HepG2 (cell line): Measurements from ENCODE around the gene TMEM8B. TPM values are rescaled to one million over a fixed set of nuclear protein-coding genes. Genes with fewer than 3 reads are reported as not detected.
A peak's percentile ranks its signal among the peaks of the same experiment; 100 is the strongest.

Source experiments
- ARID3A ChIP-seq: IDR thresholded peaks from 2 replicates; pipeline ENCODE4 v1.6.1; 2012; ENCODE audit warnings: low read depth, low read length, improper control_type of control experiment
- ERF ChIP-seq: IDR thresholded peaks from 2 replicates; pipeline ENCODE4 v1.6.1; 2018; ENCODE audit warnings: missing biosample characterization, missing genetic modification reagents
- GATAD2A ChIP-seq: IDR thresholded peaks from 2 replicates; pipeline ENCODE4 v1.6.1; 2016
- NFATC3 ChIP-seq: sonication (generic); formaldehyde crosslinking; IDR thresholded peaks from 2 replicates; pipeline ENCODE4 v1.5.1; 2020; ENCODE audit warnings: mild to moderate bottlenecking, missing genetic modification reagents
- NR2F6 ChIP-seq, 2 experiments: IDR thresholded peaks; 2 replicates each; pipeline ENCODE4 v1.6.1; 2016; ENCODE audit warnings: antibody characterized with exemption in 1 of 2, mild to moderate bottlenecking in 1 of 2
- THAP7 ChIP-seq: sonication (generic); formaldehyde crosslinking; IDR thresholded peaks from 2 replicates; pipeline ENCODE4 v1.8.1; 2023; ENCODE audit warnings: mild to moderate bottlenecking, missing genetic modification reagents
- ZFP62 ChIP-seq: sonication (generic); formaldehyde crosslinking; IDR thresholded peaks from 2 replicates; pipeline ENCODE4 v1.4.0; 2020; ENCODE audit warnings: missing genetic modification reagents
- ZNF460 ChIP-seq: sonication (generic); formaldehyde crosslinking; IDR thresholded peaks from 2 replicates; pipeline ENCODE4 v1.5.1; 2020; ENCODE audit warnings: missing genetic modification reagents, mild to moderate bottlenecking, borderline replicate concordance
- polyA plus RNA-seq, 8 experiments: library from polyadenylated mRNA; depleted of rRNA in 3 of 8; stranded (reverse) in 7 of 8; unstranded in 1 of 8; fragments of >200 nt; fragmentation: Illumina TruSeq in 4 of 8; extraction: Trizol in 4 of 8; gene quantifications; 2 replicates each; pipeline versions ENCODE4 v1.2.1 to v1.2.3, GENCODE V29; 2011 to 2016; ENCODE audit warnings: low read depth in 4 of 8, missing spikeins in 1 of 8, mixed read lengths in 1 of 8; ENCODE audit not compliant: insufficient read depth in 1 of 8
- total RNA-seq, 5 experiments: library from RNA; depleted of rRNA; stranded (reverse); fragments of >200 nt; fragmentation: Illumina TruSeq; extraction: Trizol; gene quantifications; 2 replicates each; pipeline ENCODE4 v1.2.3, GENCODE V29; 2016; ENCODE audit warnings: low read depth in 1 of 5
- TF ChIP-seq, protein P1 (sequence below): IDR thresholded peaks from 2 replicates; pipeline ENCODE4 v1.6.1; 2016; ENCODE audit warnings: low read depth
- TF ChIP-seq, protein P2 (sequence below): sonication (generic); formaldehyde crosslinking; IDR thresholded peaks from 2 replicates; pipeline ENCODE4 v1.5.1; 2020; ENCODE audit warnings: mild to moderate bottlenecking, missing genetic modification reagents, moderate library complexity
- TF ChIP-seq, protein P3 (sequence below): sonication (generic); formaldehyde crosslinking; IDR thresholded peaks from 2 replicates; pipeline ENCODE4 v1.8.0; 2022; ENCODE audit warnings: mild to moderate bottlenecking, missing genetic modification reagents, moderate library complexity

TMEM8B gene
- total and polyA plus RNA-seq, 2 of the 13 experiments (the other 11 are each of a cell fraction or from before 2014, with no cell fraction given), result 2.1 to 2.7 TPM

DNA sequence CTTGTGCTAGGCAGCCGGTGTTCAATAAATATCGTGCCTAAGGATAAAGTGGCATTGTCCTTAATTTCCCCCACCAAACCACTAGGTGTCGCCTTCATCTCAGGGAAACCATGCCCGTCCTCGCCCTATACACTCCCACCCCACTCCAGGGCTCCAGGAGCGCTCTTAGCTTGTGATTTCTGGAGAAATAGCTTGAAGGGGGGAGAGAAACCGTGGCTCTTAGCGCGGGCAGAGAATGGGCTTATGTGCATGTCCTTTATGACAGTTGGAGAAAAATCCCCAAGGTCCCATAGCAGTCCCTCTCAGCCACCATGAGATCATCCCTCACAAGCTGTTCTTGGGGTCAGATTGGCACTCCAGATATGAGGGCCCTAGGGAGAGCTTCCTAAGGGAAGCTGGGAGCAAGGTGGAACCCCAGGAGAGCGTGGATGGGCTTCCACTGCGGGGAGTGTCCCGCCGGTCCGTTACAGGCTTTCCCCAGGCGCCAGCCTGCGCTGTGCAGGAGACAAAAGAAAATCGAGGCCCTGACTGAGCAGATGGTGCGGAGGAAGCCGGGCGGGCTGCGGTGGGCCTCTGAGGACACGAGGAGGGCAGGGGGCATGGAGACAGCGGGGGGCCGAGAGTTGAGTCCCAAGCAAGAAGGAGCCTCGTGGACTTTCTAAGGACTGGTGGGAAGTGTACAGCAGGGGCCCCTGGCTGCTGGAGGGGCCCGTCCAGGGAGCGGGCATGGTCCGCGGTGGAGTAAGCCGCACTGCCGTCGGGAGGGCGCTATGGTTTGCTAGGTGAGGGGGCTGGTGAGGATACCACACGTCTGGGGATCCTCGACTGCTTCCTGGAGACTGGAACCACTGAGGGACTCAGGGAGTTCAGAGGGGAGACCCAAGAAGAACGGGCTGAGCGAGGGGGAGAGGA is 38.4 kb upstream of the TMEM8B start (continued):
- TF ChIP-seq, protein P1, sequence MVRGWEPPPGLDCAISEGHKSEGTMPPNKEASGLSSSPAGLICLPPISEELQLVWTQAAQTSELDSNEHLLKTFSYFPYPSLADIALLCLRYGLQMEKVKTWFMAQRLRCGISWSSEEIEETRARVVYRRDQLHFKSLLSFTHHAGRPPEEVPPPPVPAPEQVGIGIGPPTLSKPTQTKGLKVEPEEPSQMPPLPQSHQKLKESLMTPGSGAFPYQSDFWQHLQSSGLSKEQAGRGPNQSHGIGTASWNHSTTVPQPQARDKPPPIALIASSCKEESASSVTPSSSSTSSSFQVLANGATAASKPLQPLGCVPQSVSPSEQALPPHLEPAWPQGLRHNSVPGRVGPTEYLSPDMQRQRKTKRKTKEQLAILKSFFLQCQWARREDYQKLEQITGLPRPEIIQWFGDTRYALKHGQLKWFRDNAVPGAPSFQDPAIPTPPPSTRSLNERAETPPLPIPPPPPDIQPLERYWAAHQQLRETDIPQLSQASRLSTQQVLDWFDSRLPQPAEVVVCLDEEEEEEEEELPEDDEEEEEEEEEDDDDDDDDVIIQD (CRISPR knock-in tag), result peak; percentile 61; the same call in 1 of the 2 replicates
- TF ChIP-seq ARID3A (peak; percentile 77), ZFP62 (CRISPR knock-in tag) (no peak), ERF (0 out of 2 replicates have a peak, but pooled peaks have one; percentile 24), GATAD2A (CRISPR knock-in tag) (0 out of 2 replicates have a peak, but pooled peaks have one; percentile 17), ZNF460 (CRISPR knock-in tag) (no peak), THAP7 (CRISPR knock-in tag) (no peak), NR2F6 (IDR thresholded peaks at IDR 0.05) (no peak), NR2F6 (CRISPR knock-in tag; IDR thresholded peaks at IDR 0.05) (0 out of 2 replicates have a peak, but pooled peaks have one; percentile 30), NFATC3 (no peak)
- TF ChIP-seq, protein P2, sequence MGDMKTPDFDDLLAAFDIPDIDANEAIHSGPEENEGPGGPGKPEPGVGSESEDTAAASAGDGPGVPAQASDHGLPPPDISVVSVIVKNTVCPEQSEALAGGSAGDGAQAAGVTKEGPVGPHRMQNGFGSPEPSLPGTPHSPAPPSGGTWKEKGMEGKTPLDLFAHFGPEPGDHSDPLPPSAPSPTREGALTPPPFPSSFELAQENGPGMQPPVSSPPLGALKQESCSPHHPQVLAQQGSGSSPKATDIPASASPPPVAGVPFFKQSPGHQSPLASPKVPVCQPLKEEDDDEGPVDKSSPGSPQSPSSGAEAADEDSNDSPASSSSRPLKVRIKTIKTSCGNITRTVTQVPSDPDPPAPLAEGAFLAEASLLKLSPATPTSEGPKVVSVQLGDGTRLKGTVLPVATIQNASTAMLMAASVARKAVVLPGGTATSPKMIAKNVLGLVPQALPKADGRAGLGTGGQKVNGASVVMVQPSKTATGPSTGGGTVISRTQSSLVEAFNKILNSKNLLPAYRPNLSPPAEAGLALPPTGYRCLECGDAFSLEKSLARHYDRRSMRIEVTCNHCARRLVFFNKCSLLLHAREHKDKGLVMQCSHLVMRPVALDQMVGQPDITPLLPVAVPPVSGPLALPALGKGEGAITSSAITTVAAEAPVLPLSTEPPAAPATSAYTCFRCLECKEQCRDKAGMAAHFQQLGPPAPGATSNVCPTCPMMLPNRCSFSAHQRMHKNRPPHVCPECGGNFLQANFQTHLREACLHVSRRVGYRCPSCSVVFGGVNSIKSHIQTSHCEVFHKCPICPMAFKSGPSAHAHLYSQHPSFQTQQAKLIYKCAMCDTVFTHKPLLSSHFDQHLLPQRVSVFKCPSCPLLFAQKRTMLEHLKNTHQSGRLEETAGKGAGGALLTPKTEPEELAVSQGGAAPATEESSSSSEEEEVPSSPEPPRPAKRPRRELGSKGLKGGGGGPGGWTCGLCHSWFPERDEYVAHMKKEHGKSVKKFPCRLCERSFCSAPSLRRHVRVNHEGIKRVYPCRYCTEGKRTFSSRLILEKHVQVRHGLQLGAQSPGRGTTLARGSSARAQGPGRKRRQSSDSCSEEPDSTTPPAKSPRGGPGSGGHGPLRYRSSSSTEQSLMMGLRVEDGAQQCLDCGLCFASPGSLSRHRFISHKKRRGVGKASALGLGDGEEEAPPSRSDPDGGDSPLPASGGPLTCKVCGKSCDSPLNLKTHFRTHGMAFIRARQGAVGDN (CRISPR knock-in tag), result peak; percentile 34
- TF ChIP-seq, protein P3, sequence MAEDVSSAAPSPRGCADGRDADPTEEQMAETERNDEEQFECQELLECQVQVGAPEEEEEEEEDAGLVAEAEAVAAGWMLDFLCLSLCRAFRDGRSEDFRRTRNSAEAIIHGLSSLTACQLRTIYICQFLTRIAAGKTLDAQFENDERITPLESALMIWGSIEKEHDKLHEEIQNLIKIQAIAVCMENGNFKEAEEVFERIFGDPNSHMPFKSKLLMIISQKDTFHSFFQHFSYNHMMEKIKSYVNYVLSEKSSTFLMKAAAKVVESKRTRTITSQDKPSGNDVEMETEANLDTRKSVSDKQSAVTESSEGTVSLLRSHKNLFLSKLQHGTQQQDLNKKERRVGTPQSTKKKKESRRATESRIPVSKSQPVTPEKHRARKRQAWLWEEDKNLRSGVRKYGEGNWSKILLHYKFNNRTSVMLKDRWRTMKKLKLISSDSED (CRISPR knock-in tag), result no peak
